Rectal smooth muscle tissue (tissue), 1 donor: ENCODE data around the gene PPP3CA.
"Not testable (repeated sequence)": the region's sequence is repeated elsewhere in the genome, so short reads cannot be mapped to it uniquely, and the experiment has no call there.

Experiments used
- H3K27ac ChIP-seq: one replicate; pipeline ENCODE4 v1.7.0; 2013; ENCODE audit warnings: low read depth, low read length, inconsistent platforms
- H3K27me3 ChIP-seq: one replicate; pipeline ENCODE4 v1.7.0; 2013; ENCODE audit warnings: low read length; ENCODE audit not compliant: control insufficient read depth, insufficient read depth
- H3K36me3 ChIP-seq: one replicate; pipeline ENCODE4 v1.7.0; 2013; ENCODE audit warnings: low read length; ENCODE audit not compliant: control insufficient read depth, insufficient read depth
- H3K4me1 ChIP-seq: one replicate; pipeline ENCODE4 v1.7.0; 2013; ENCODE audit warnings: low read length; ENCODE audit not compliant: control insufficient read depth, insufficient read depth
- H3K4me3 ChIP-seq: one replicate; pipeline ENCODE4 v1.7.0; 2013; ENCODE audit warnings: low read length
- H3K9ac ChIP-seq: one replicate; pipeline ENCODE4 v1.7.0; 2013; ENCODE audit warnings: low read length

PPP3CA gene

GRCh38 chr4:101237773-101238172 lies 109.6 kb downstream of the PPP3CA start:
- Histone ChIP-seq H3K4me1 (peaks cover 2% of the 10 kb centered on the region), H3K36me3 (no peaks in the 10 kb centered on the region), H3K4me3 (no peak overlapping the region), H3K27ac (no peak overlapping the region), H3K27me3 (no peaks in the 10 kb centered on the region), H3K9ac (no peak overlapping the region)

GRCh38 chr4:101236097-101236496 lies 111.2 kb downstream of the PPP3CA start:
- Histone ChIP-seq H3K36me3 (no peaks in the 10 kb centered on the region), H3K4me1 (peaks cover 2% of the 10 kb centered on the region), H3K27ac (no peak overlapping the region), H3K9ac (no peak overlapping the region), H3K27me3 (no peaks in the 10 kb centered on the region), H3K4me3 (no peak overlapping the region)

- H3K4me3 ChIP-seq, H3K27ac ChIP-seq, H3K9ac ChIP-seq, H3K27me3 ChIP-seq, H3K36me3 ChIP-seq, H3K4me1 ChIP-seq: not testable (repeated sequence)
Observed at GRCh38 chr4:101234141-101234540, 113.2 kb downstream of the PPP3CA start.

DNA sequence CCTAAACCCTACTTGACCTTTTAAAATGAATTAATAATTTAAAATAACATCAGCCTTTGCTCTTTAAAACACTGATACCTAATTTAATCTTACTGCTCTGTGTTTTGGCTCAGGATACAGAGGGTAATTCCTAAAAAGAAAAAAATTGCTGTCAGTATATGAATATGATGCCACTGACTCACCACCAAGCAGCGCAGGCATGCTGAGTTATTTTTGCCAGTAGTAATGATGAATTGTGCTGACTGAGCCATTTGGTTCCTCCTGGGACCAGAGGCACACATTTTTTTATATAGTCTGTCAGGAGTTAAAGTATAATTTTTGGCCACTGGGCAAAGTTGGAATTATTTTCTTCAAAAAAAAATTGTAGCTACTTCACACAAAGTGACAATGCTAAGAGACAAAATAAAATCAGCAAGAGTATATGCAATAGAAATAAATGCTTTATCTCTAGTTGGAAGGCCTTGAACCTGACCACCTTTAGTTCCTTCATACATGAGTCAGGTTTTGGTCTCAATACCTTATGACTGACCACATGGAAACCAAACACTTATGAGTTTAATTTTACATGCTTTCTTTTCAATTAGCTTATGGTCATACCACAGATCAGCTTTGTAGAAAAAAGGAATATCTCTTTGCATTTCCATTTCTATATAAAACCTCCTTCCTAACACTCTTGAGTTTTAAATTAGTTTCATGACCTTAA lies 115.1 kb downstream of the PPP3CA start:
- no peaks in the 10 kb centered on the region for H3K27me3 ChIP-seq
- H3K4me1 ChIP-seq = no peaks in the 10 kb centered on the region
- no peak overlapping the region for H3K27ac ChIP-seq
- no peak overlapping the region for H3K4me3 ChIP-seq
- H3K9ac ChIP-seq = no peak overlapping the region
- H3K36me3 ChIP-seq = no peaks in the 10 kb centered on the region

DNA sequence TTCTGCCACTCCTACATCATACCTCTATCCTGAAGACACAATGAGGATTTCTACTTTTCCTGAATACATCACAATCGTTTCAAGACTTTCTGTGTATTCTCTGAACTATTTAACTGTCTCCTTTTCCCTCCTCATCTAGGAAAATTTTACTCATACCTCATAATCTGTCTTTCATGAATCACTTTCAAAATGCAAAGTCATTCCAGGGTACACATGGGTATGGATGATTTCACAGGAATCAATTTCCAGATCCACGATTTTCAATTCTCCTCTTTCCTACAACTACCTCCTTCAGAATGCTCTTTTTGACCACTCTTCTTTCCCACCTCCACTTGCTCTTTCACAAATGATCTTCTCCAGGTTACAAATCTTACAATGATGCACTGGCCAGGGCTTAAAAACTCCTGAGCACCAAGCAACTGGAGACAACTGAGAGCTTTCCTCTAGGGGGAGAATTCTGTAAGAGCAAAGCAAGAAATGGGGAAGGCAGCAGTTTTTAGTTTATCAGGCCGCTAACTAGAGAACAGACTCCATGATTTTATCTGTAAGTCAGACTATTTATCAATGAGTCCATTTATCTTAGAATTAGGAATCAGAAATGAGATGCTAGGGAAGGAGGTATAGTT lies 116.4 kb downstream of the PPP3CA start:
- Histone ChIP-seq H3K4me1 (no peaks in the 10 kb centered on the region), H3K9ac (no peak overlapping the region), H3K27ac (no peak overlapping the region), H3K27me3 (no peaks in the 10 kb centered on the region), H3K36me3 (no peaks in the 10 kb centered on the region), H3K4me3 (no peak overlapping the region)

GRCh38 chr4:101229116-101229515 lies 118.2 kb downstream of the PPP3CA start:
- Histone ChIP-seq H3K9ac (no peak overlapping the region), H3K27ac (no peak overlapping the region)

GRCh38 chr4:101227715-101228114 lies 119.6 kb downstream of the PPP3CA start:
- H3K4me3 ChIP-seq = no peak overlapping the region
- H3K9ac ChIP-seq = no peak overlapping the region
- H3K36me3 ChIP-seq = no peaks in the 10 kb centered on the region
- no peaks in the 10 kb centered on the region for H3K27me3 ChIP-seq
- H3K4me1 ChIP-seq = no peaks in the 10 kb centered on the region
- no peak overlapping the region for H3K27ac ChIP-seq

More at GRCh38 chr4:101229116-101229515, 118.2 kb downstream of the PPP3CA start:
- no peaks in the 10 kb centered on the region for H3K36me3 ChIP-seq
- H3K4me3 ChIP-seq = no peak overlapping the region
- no peaks in the 10 kb centered on the region for H3K27me3 ChIP-seq
- H3K4me1 ChIP-seq = no peaks in the 10 kb centered on the region

GRCh38 chr4:101224358-101225218 lies 122.7 kb downstream of the PPP3CA start:
- H3K27ac ChIP-seq = no peak overlapping the region
- no peaks in the 10 kb centered on the region for H3K4me1 ChIP-seq
- H3K27me3 ChIP-seq = no peaks in the 10 kb centered on the region
- H3K9ac ChIP-seq = no peak overlapping the region
- no peak overlapping the region for H3K4me3 ChIP-seq
- H3K36me3 ChIP-seq = no peaks in the 10 kb centered on the region

- Histone ChIP-seq H3K36me3 (no peaks in the 10 kb centered on the region), H3K4me1 (no peaks in the 10 kb centered on the region), H3K27me3 (no peaks in the 10 kb centered on the region), H3K4me3 (no peak overlapping the region), H3K27ac (no peak overlapping the region), H3K9ac (no peak overlapping the region)
Observed at GRCh38 chr4:101222156-101222845, 125.0 kb downstream of the PPP3CA start.

DNA sequence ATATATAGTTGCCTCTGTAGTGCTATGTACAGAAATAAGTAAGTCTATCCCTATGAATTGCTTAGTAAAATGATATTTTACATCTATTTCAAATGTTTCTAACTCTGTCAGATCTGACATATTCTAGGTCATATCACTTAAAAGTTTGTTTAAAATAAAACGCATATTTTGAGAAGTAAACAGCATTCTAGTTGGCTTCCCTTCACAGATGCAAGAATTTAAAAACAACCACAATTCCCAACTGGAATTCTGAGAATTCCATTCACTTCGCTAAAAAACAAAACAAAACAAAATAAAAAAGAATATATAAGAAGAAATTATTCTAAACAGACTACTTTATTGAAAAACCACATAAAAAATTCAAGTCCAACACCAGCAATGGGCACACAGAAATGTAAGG lies 126.0 kb downstream of the PPP3CA start:
- Histone ChIP-seq H3K4me3 (no peak overlapping the region), H3K36me3 (no peaks in the 10 kb centered on the region), H3K9ac (no peak overlapping the region), H3K27ac (no peak overlapping the region), H3K27me3 (no peaks in the 10 kb centered on the region), H3K4me1 (no peaks in the 10 kb centered on the region)

- H3K4me3 ChIP-seq = no peak overlapping the region
- H3K27ac ChIP-seq = no peak overlapping the region
- H3K27me3 ChIP-seq = no peaks in the 10 kb centered on the region
- H3K4me1 ChIP-seq = no peaks in the 10 kb centered on the region
- no peak overlapping the region for H3K9ac ChIP-seq
- H3K36me3 ChIP-seq = no peaks in the 10 kb centered on the region
Observed at GRCh38 chr4:101218894-101219293, 128.4 kb downstream of the PPP3CA start.

DNA sequence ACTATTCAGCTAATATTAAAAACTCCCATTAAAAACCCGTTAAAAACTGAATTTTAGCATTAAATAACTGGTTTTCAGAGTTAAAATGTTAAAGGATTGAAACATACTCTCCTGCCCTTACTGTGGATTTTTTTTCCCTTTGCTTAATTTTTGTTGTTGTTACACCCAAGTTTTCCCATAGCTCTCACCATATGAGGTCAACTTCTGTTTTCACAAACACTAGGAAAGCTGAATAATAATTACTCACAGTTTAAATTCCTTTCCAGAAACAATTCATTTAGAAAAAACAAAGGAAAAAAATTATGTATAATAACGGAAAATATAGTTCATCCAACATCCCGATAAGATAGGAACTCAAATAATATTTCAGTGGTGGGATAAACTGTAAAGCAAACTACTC lies 129.0 kb downstream of the PPP3CA start:
- Histone ChIP-seq H3K36me3 (no peaks in the 10 kb centered on the region), H3K9ac (no peak overlapping the region)

More for the DNA sequence above, 129.0 kb downstream of the PPP3CA start:
- no peaks in the 10 kb centered on the region for H3K27me3 ChIP-seq
- H3K4me1 ChIP-seq = no peaks in the 10 kb centered on the region
- H3K27ac ChIP-seq = no peak overlapping the region
- no peak overlapping the region for H3K4me3 ChIP-seq
